ENCODE results near the gene SHPK. TPM values are rescaled to one million over a fixed set of nuclear protein-coding genes. Genes with fewer than 3 reads are reported as not detected.

Gene SHPK
- total and polyA plus RNA-seq, 8 donors: 7.4 to 10.5 (median 8.8) TPM

- DNase-seq: no peak
- TF ChIP-seq CTCF (IDR thresholded peaks at IDR 0.05): no peak
- intact Hi-C loops (cut with DNase I): no loop called here
- Histone ChIP-seq H3K4me3 (no peak overlapping the region), H3K27me3 (no peaks in the 10 kb centered on the region), H3K27ac (no peak overlapping the region), H3K9me3 (no peaks in the 10 kb centered on the region), H3K36me3 (peaks cover 5 to 45% (median 11%) of the 10 kb centered on the region in 3 donors), H3K4me1 (no peaks in the 10 kb centered on the region)
- no peak for FAIRE-seq
- no peak for ATAC-seq
- WGBS, 2 donors: 72 to 83% methylated on average over 16 of the region's 16 CpGs
Observed at GRCh38 chr17:3626831-3627768, 8.9 kb downstream of the SHPK start.

GRCh38 chr17:3622977-3623594 is 13.0 kb downstream of the SHPK start:
- H3K27ac ChIP-seq: no peak overlapping the region
- H3K4me3 ChIP-seq: no peak overlapping the region
- H3K4me1 ChIP-seq: no peaks in the 10 kb centered on the region
- H3K36me3 ChIP-seq: peaks cover 5 to 52% (median 14%) of the 10 kb centered on the region in 3 donors
- no peaks in the 10 kb centered on the region for H3K9me3 ChIP-seq
- intact Hi-C loops (cut with DNase I): no loop called here
- 95 to 98% methylated on average over 16 of the region's 16 CpGs for WGBS, 2 donors
- H3K27me3 ChIP-seq: no peaks in the 10 kb centered on the region
- no peak for DNase-seq
- ATAC-seq: no peak
- no peak for TF ChIP-seq CTCF (IDR thresholded peaks at IDR 0.05)
- no peak for FAIRE-seq

GRCh38 chr17:3621146-3621720 is 14.8 kb downstream of the SHPK start:
- H3K27ac ChIP-seq: no peak overlapping the region
- 97 to 99% methylated on average over 8 of the region's 8 CpGs for WGBS, 2 donors
- FAIRE-seq (no peak), DNase-seq (no peak), ATAC-seq (no peak)
- intact Hi-C loops (cut with DNase I): no loop called here
- no peak overlapping the region for H3K4me3 ChIP-seq
- no peaks in the 10 kb centered on the region for H3K27me3 ChIP-seq
- H3K9me3 ChIP-seq: no peaks in the 10 kb centered on the region
- peaks cover 5 to 60% (median 14%) of the 10 kb centered on the region in 3 donors for H3K36me3 ChIP-seq
- no peak for TF ChIP-seq CTCF (IDR thresholded peaks at IDR 0.05)
- no peaks in the 10 kb centered on the region for H3K4me1 ChIP-seq

- Histone ChIP-seq H3K27me3 (no peaks in the 10 kb centered on the region), H3K36me3 (peaks cover 3 to 33% (median 4%) of the 10 kb centered on the region in 3 donors), H3K4me1 (no peaks in the 10 kb centered on the region), H3K9me3 (no peaks in the 10 kb centered on the region), H3K27ac (no peak overlapping the region), H3K4me3 (no peak overlapping the region)
- FAIRE-seq (no peak), DNase-seq (no peak), ATAC-seq (no peak)
- WGBS, 2 donors: 95 to 97% methylated on average over 18 of the region's 18 CpGs
- intact Hi-C loops (cut with DNase I): no loop called here
- TF ChIP-seq CTCF (IDR thresholded peaks at IDR 0.05): no peak
Observed at GRCh38 chr17:3615160-3615870, 20.7 kb downstream of the SHPK start.

Measured in pancreas (tissue), 10 donors.